ENCODE data around the gene LZTR1. TPM values are rescaled to one million over a fixed set of nuclear protein-coding genes. Genes with fewer than 3 reads are reported as not detected.

LZTR1 gene
- total RNA-seq = 46.8 and 48.9 TPM in 2 replicates

DNA sequence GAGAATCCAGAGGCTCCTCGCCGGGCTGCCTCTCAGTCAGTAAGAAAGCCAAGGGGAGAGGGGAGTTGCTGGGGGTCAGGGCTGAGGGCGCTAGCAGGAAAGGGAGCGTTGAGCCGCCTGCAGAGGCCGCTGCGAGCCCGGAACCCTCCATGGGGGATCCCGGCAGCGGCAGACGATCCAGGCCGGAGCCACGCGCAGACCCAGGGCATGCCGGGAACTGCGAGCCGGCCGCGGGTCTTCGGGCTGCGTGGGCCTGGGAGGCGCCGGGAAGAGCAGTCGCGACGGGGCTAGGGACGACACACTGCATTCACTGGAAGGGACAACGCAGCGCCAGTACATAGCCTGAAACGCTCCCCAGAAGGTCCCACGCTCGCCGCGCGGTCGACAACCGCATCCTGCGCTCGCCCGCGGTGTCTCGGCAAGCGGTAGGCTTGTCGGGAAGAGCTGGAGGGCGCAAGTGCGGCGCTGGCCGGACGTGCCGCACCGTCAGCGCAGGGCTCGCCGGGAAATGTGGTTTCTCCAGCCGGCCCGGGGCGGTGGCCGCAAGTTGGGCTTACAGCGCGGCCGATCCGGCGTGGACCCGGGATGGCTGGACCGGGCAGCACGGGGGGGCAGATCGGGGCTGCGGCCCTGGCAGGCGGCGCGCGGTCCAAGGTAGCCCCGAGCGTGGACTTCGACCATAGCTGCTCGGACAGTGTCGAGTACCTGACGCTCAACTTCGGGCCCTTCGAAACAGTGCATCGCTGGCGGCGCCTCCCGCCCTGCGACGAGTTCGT, at the start of gene LZTR1:
LZTR1 (plus strand) TSS at position 511 of the 776 bp plus-strand sequence; CDS start at position 586, 75 bp downstream.

DNA sequence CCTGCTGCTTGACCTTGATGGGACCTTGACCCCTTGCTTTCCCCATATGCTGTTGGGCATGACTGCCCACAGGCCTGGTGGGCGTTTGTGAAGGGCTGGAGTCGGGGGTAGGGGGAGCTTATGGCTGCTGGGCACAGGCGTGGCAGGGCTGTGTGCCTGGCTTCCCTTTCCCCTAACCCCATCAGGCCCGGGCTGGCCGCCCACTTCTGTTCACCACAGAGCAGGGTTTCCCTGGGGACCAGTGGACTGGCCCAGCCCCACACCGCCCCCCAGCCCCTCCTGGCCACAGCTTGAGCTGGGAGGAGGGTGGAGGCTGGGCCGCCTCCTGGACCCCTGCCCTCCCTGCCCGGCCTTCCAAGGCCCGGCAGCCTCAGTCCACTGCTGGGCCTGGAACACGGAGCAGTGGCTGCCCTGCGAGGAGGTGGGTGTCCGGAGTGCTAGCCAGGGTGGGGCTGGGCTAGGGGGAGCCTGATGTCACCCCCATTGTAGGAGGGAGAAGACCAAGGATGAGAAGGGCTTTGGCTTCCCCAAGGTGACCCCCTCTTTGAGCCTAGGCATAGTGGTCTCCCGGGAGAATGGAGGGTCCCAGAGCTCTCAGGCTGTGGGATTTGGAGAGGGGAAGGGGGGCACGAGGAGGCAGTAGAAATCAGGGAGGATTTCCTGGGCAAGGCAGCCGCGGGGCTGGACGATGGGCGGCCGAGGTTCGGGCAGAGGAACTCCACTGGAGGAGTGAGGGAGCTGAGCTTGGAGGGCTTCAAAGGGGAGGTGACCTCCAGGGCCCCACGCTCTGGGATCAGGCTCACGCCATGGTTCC, 15.0 kb upstream of the LZTR1 start, which contains the start of gene AIFM3:
AIFM3 (plus strand) TSS at position 373 of the 814 bp plus-strand sequence. CDS start 690 bp downstream, outside the sequence.

DNA sequence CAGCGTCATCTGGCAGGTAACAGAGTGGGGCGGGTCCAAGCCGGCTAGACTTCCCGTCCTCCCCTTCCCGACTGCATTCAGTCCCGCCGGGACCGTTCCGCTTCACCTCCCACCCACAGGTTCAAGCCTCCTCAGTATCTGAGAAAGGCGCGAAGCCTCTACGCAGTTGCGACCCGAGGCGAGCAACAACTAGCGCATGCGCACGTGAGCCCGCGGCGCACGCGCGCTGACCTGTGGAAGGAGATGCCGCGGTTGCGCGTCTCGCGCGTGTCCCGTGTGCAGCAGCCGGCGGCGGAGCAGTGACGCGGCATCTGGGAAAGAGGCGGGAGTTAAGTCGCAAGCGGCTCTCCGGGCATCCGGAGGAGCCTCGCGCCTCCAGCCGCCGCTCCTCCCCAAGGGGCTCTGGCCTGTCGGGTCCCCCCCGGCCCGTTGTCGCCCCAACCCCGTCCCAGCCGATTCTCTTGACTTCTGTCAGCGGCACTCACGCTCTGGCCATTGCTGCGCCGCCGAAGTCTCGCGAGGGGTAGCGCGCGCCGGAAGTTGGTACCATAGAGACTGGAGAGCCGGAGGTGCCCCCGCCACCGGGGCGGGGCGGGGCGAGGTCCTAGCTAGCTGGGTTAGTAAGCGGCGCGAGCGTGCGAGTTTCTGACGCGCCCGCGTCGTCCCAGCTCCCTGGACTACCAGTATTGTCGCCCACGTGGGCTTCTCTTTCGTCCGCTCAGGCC, 19.7 kb downstream of the LZTR1 start, which contains the start of gene THAP7:
THAP7 (minus strand) TSS at position 518 of the 725 bp plus-strand sequence; CDS start at position 311, 207 bp downstream.

DNA sequence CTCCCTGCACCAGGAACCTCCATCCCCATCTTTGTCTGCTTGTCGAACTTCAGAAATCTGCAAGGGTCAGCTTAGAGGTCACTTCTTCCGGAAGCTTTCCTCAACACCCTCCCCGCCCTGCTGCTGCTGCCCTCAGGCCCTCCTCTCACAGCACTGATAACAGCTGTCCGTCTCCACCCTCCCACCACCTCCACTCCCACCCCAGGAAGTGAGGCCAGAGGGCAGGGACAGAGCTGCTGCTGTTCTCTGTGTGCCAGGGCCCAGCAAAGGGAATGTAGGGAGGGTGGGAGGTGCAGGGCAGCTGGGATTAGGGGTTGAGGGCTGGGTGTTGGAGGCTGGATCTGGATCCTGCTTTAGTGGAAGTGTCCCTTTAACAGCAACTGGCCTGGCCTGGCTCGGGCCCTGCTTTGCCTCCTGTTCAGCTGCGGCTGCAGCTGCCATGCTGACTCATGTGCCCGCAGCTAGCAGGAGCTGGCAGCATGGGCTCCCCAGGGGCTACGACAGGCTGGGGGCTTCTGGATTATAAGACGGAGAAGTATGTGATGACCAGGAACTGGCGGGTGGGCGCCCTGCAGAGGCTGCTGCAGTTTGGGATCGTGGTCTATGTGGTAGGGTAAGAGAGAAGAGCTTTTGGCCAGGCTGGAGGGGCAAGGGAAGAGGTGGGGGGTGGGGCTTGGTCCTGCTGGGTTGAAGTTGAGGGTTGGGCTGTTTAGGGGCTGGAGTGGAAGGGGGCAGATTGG, 32.8 kb downstream of the LZTR1 start, which contains the start of gene P2RX6:
P2RX6 (plus strand) TSS at position 440 of the 740 bp plus-strand sequence; CDS start at position 450, 10 bp downstream.

DNA sequence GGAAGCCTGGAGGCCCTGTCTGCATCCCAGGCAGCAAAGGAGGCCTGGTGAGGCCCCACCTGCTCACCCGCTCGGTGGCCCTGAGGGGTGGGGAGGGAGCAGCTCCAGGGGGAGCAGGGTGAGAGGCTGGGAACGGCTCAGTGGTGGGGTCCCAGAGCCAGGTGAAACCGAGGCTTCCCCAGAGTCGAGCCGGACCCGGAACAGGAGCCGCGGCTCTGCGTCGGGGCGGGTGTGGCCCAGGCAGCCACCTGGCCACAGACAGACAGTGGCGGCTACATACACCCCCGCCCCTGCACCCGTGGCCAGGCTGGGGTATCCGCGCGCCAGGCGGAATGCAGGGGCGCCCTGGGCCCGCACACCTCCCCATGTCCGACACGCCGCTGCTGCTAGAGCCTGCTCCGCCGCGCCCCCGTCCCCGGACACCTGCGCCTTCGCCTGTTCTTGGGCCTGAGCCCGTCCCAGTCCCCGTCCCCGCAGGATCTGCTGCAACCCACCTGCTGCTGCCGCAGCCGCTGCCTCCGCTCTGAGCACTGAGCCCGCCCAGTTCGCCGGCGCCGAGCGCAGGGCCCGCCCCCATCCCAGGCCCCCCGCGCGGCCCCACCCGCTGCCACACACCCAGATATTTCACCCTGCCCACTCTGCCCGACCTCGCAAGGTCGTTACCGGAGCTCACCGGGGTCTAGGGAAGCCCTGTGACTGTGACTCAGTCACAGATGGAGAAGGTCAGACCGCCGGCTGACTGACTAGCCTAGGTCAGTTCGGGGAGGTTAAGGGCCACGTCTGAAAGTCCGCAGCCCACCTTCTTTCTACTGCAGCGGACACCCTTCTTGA, 50.2 kb downstream of the LZTR1 start, which contains the start of gene SLC7A4:
SLC7A4 (minus strand) TSS at position 525 of the 831 bp plus-strand sequence. CDS start 749 bp downstream, outside the sequence.

DNA sequence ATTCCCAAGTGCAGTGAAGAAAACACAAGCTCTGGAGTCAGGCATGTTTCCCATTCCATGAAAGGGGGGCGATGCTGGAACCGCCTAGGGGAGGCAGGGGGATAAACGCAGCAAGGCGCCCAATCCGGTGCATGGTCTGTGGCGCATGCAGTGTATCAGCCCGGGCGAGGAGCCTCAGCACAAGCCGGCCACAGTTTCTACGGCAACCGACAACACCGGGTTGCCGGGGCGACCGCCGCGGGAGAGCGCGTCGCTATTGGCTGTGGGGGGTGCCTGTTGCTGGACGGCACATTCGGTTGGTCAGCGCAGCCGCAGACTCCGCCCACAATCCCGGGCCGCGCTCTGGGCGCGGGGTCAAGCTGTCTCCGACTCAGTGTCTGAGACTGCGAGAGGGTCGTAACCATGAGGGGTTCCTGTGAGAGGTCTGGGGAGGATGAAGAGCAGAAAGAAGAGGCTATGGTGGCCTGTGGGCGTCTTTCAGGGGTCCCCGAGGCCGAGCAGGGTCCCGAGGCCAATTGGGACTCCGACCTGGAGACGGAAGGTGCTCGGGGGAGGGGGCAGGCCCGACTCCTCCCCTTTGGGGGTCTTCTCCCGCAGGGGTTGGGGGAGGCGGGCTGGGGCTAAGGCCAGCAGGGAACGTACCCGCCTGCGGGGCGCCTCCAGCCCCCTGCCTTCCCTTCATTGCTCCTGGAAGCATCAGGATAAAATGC, 63.6 kb downstream of the LZTR1 start, which contains the start of gene LRRC74B:
LRRC74B (plus strand) TSS at position 362 of the 710 bp plus-strand sequence; CDS start at position 403, 41 bp downstream.

Other genes with a start within 250 kb of the LZTR1 start
- gene SERPIND1, start 208.2 kb upstream of the LZTR1 start, total RNA-seq = under 0.01 and 0.16 TPM in 2 replicates
- gene PI4KA, start 123.5 kb upstream of the LZTR1 start, total RNA-seq = 28.5 and 35.0 TPM in 2 replicates
- gene SNAP29, start 123.3 kb upstream of the LZTR1 start, total RNA-seq = 18.4 and 20.3 TPM in 2 replicates
- gene CRKL, start 64.9 kb upstream of the LZTR1 start, total RNA-seq = 39.5 and 42.6 TPM in 2 replicates
- not detected in 2 replicates for gene AIFM3, start 15.0 kb upstream of the LZTR1 start, total RNA-seq
- gene THAP7, start 19.8 kb downstream of the LZTR1 start, total RNA-seq = 20.2 and 34.3 TPM in 2 replicates
- 3.1 and 3.6 TPM in 2 replicates for gene P2RX6, start 32.9 kb downstream of the LZTR1 start, total RNA-seq
- not detected in 2 replicates for gene SLC7A4, start 50.3 kb downstream of the LZTR1 start, total RNA-seq
- not detected in 2 replicates for gene LRRC74B, start 63.6 kb downstream of the LZTR1 start, total RNA-seq